GM19324 (cell line): ENCODE measurements around the gene SMLR1.

Experiments used
- ATAC-seq: cut with Tn5 transposase; IDR thresholded peaks from one replicate; pipeline ENCODE4 v1.9.1; 2021; ENCODE audit warnings: mild to moderate bottlenecking, moderate library complexity; ENCODE audit not compliant: unreplicated experiment, low FRiP score

SMLR1 gene

GRCh38 chr6:130824978-130825694, 2.1 kb upstream of the SMLR1 start:
- ATAC-seq = no peak

GRCh38 chr6:130825772-130826441, 1.3 kb upstream of the SMLR1 start:
- no peak for ATAC-seq

DNA sequence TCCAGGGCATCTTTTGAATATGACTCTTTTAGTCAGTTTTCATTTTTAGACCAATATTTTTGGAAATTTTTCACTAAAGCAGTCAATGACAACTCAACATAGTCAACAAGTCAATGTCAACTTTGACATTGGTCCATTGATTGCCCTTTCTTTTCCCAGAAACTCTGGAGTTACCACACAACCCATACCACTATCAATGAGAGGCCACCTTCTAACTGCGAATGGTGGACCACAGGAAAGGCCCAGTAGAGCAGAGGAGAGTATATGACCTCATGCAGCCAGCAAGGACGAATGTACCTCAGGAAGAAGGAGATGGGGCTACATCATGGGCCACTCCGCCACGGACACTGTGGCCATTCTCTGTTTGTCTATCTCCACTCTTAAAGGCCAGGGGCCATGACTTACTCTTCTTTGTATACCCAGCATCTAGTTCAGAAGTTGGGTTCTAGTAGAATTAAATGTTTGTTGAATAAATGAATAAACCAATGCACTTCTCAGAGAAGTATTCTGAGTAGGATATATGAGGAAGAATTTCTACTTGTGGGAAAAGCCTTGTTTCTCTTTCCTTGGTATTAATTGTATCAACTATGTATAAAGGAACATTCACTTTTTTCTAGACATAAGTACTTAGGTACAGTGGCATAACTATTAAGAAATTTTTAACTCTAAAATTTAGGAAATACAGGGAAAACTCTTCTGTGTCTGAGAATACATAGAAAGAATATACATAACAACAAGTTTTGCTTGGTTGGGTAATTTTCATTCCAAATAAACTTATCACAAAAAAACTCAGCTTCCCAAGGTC, 562 bp upstream of the SMLR1 start:
- ATAC-seq = no peak

GRCh38 chr6:130829333-130829910, 2.2 kb downstream of the SMLR1 start:
- ATAC-seq = no peak

GRCh38 chr6:130831607-130832006, 4.4 kb downstream of the SMLR1 start:
- ATAC-seq = no peak

DNA sequence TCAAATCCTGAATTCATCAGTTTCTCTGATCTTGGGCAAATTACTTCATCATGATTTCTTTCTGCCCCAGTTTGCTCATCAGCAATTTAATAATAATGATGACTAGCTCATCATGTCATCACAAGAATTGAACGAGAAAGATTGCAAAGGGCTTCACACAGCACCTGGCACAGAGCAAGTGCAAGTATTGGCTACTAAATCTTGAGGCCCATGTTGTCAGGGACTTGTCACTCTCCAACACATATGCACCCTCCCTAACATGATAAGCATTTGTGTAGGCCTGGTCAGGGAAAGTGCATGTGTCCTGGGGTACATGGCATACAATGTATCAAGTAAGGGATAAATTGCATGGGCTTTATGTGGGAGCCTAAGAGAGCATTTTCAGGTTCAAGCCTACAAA, 6.4 kb downstream of the SMLR1 start:
- no peak for ATAC-seq

GRCh38 chr6:130834482-130835251, 7.5 kb downstream of the SMLR1 start:
- no peak for ATAC-seq

DNA sequence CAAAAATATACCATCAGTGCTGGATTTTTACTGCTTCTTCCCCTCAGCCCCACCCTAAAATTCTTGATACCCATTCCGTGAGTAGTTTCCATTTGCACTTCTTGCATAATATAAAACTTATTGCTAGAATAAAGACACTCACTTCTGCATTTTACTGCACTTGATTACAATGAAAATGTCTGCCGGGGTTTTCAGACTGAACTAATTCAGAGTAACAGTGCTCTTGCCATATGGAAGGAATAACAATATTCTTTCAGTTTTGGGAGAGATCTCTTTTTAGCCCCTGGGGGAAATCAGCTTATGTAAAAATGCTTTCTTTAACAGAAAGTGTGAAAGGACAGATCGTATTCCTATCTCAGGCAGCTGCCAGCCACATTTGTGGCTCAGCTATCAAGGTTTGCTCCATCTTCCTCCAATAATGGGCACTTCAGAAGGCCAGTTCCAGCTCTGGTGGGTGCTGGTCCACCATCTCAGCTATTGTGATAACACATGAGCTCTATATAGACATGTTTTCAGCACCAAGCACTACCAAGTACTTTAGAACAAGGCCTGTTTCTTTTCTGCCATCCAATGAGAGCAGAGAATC, 8.9 kb downstream of the SMLR1 start:
- ATAC-seq = no peak

DNA sequence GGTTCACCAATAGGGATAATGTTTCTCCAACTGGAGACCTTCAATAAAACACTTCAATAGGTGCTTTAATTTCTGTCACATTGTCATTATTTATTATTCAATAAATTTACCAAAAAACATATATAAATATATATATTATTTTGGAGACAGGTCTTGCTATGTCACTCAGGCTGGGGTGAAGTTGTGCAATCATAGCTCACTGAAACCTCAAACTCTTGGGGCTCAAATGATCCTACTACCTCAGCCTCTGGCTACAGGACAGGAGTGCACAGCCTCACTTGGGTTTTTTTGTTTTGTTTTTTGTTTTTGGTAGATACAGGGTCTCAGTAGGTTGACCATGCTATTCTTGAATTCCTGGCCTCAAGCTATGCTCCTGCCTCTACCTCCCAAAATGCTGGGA, 9.9 kb downstream of the SMLR1 start:
- no peak for ATAC-seq

DNA sequence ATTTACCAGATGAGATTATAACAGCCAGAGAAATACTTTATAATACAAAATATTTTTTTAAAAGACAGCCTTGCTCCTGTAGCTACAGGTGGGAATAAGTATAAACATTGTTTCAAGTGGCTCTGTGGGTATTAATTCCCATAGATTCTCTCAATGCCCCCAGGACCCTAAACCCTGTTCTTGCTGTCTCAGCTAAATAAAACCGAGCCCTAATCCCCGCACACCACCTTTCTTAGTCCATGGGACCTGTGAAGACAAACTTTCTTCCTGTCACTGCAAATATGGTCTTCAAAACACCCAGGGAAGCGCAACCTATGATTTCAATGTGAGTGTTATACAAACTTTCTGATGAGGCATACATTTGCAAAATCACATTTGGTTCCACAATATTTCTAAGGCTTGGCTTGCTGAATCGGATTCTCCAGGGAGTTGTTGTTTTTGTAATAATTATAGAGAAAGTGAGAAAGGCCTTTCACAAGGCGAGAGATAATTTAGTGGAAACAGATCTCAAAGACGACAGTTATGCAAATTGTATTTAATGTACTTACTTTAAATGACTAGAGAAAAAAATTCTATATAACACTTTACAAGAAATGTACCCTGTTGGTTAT, 11.1 kb downstream of the SMLR1 start:
- ATAC-seq = no peak

GRCh38 chr6:130838951-130839350, 11.7 kb downstream of the SMLR1 start:
- no peak for ATAC-seq

DNA sequence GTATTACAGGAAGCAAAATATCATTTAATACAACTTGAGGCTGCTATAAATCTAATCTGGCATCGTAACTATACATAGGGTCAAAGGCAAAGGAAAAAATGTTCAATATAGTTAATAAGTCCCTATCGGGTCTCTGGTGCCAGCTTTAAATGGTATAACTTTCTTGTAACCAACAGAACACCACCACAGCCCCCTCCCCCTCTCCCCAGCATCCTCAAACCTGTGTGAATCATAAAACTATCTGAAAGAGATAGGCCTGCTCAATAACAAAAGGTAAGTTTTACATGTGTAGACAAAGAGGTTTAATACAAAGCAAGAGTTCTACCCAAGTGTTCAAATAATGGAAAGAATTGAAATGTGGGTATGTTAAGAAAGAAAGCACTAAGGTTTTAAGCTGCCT, 12.2 kb downstream of the SMLR1 start:
- no peak for ATAC-seq

DNA sequence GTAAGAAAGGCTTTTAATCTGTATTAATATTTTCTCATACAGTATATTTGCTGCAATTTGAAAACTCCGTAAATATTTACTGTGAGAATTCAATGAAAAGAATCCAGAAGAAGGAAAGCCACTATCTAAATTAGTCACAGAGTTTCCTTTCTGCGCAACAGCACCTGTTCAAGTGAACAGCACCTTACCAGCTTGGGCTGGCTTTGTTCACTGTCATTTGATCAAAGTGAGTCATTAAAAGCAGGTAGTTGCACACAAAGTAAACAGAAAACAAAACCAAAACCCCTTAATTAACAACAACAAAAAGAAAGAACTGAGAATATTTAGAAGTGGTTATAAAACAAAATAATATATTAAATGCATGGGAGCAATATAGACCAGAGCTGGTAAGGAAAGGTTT, 12.8 kb downstream of the SMLR1 start:
- ATAC-seq = no peak

DNA sequence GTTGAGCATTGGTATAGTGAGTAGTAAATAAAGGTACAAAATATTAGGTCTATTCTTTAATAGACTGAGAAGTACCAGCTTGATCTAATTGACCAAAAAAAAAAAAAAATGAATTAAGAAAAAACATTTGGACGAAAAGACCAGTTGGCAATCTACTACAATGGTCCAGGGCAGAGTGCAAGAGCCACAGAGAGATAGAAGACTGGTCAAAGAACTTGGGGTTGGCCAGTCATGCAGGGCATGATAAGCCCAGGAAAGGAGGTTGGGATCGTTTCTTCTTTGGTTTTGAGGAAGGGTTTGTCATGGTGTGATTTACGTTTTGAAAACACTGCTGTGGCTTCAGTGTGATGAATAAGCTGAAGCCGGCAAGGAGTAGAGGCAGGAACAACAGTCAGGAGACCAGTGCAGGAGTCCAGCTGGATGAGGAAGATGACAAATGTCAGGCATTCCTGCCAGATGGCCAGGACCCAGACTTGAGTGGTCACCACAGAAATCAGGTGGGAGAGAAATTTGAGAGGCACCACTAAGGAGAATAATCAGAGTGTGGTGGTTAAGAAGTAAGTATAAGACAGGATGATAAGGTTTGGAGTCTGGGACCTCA, 14.0 kb downstream of the SMLR1 start:
- no peak for ATAC-seq

GRCh38 chr6:130843575-130844320, 16.5 kb downstream of the SMLR1 start:
- peak; percentile 73 for ATAC-seq

DNA sequence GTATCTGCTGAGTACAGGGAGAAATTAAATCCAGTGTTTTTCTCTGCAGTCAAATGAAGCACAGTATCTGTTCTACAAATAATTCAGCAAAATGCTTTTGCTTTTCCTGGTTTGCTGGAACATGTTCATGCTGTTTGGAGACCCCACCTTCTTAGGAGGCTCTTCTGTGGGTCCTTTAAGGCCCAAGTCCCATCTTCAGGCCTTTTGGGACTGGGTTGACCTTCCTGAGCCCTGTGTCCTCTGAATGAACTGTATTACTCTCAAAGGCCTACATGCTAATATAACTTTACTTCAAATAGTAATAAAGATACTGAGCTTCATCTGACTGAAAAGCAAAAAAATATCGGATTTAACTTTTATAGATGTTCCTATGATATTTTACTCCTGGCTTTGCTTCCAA, 19.3 kb downstream of the SMLR1 start:
- ATAC-seq = no peak

DNA sequence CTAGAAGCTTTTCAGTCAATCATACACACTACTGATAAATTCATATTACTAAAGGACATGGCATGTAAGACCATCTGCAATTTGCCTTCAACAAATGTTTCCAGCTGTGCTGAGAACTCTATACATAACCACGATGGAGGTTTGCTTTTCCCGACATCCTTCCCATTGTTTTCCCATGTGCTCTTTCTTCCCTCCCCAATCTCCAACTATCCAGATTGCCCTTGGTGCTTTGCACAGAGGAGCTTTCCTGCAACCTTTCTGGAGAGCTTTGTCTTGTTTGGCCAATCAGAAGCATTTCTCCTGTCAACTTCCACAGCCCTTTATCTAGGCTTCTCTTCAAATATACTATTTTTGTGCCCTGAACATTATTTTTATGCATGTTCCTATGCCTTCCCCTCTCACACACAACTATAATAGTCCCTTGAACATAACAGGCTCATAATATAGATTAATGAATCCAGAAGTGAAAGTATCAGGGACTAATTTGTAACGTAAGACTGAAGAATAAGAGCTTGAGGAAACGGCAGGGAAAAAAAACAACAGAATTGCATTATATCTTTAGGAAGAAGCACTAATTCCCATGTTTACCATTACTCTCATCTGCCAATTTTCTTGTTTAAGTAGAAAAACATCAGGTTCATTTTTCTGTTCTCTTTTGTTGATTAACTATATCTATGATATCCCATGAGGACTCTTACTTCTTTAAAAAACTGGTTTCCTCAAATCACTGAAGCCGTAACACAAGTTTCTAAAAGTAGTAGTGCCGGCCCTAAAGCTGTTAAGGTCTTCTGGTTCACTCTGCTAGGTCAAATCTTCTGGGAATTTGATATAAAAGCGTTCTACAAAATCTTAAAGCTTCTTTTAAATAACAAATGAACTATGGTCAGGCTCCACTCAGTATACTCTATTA, 20.1 kb downstream of the SMLR1 start:
- no peak for ATAC-seq

DNA sequence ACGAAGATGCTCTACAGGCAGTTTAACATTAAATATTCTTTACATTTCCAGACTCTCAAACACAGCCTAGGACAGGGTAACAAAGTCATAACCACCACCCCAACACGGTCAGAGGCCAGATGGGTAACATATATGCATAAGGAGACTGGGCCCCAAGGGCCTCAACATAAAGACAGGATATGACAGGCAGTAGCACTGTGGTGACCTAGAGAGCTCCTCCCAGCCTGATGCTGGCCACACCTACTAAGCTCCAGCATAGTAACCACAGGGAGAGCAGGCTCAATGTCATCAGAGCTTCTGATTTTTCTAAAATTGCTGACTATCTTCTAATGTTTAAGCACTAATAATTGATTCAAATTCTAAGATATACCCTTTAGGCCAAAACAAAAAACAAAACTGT, 21.7 kb downstream of the SMLR1 start:
- ATAC-seq = peak; percentile 42
